Measurements from ENCODE around the gene STUM.

STUM gene

DNA sequence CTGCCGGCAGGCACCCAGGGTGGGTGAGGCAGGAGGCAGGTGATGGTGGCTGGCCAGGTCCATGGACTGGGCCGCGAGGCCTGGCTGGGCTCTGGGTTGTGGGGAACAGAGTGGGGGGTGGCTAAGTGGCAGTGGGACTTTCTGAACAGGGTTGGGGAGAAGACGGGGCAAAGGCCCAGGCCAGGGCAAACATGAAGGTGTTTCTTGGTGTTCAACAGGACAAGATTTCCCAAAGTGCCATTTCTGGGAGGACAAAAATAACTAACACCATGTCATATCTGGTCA lies 26.8 kb downstream of the STUM start:
- no peak for DNase-seq
- in situ Hi-C loops (cut with HindIII; ENCODE audit: low pct_ligation_motif_present, low pct_unique_long_range_greater_than_20kb, low sequenced_read_pairs) = no loop called here

DNA sequence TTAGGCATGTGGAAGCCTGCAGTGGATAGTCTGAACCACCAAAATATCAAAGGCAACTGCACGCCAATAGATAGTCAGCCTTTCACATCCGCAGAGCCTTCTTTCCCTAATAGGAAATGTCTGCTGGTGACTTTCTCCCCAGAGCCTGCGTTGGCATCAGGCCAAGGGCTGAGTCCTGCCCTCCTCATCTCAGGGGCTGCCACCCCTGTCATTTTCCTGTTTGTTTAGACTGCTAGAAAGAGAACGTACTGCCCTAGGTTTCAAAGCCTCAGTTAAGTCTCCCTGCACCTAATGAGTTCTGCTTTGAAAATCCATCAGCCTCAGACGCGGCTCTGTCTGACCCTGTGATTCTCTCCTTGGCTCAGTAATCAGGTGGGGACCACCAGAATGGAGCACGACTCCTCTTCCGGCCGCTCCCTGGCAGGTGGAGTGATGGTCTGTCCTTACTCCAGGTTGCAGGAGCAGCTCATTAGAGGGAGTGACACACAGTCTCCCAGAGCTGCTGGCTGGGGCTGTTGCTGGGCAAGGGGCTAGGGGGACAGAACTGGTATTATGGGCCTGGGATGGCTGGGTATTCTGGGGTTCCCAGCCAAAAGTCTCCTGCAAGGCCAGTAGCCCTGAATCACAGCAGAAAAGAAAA lies 27.3 kb downstream of the STUM start:
- DNase-seq = no peak
- in situ Hi-C loops (cut with HindIII; ENCODE audit: low pct_ligation_motif_present, low pct_unique_long_range_greater_than_20kb, low sequenced_read_pairs) = no loop called here

DNA sequence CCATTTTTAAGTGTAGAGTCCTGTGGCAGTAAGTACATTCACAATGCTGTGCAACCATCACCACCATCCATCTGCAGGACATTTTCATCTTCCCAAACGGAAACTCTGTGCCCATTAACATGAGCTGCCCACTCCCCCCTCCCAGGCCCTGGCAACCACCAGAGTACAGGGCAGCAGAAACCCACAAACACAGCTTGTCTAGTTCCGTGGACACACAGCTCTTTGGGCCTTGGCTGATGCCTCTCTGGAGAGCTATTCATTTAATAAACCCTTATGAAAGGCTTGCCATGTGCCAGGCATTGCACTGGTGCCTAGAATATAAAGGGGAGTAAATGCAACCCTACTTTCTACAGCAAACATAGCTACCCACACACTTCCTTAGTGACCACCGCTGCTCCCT lies 28.0 kb downstream of the STUM start:
- in situ Hi-C loops (cut with HindIII; ENCODE audit: low pct_ligation_motif_present, low pct_unique_long_range_greater_than_20kb, low sequenced_read_pairs) = no loop called here
- DNase-seq = no peak

DNA sequence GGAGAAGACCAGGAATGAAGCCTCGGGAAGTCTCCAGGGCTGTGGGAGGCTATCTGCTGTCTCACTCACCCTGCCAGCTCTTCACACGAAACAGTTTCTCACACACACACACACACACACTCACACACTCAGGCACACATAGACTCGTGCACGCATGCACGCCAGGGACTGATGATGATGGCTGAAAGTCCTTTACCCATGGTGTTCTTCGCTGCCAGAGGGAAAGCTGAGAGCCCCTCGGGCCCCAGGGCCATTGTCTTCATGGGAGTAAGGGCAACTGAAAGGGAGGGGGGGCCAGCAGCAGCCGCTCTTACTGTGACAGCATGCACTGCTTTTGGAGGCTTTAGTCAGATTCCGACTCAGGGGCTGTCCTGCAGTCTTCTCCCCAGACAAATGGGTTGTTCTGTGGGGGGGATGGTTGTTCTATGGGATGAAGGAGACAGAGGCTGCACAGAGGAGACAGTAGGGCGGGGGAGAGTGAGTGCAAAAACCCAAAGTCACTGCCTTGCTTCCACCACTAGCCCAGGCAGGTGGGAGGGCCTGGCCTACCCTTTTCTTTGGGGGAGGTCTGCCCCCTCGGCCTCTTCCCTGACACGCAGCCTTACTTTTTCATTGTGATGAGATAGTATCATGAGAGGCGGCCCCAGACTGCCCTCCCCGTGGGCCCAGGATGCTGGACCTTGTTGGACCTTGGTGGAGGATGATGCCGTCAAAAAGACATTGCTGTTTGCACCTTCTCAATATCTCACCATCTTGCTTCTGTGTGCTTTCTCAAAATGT lies 29.0 kb downstream of the STUM start:
- in situ Hi-C loops (cut with HindIII; ENCODE audit: low pct_ligation_motif_present, low pct_unique_long_range_greater_than_20kb, low sequenced_read_pairs) = no loop called here
- no peak for DNase-seq

DNA sequence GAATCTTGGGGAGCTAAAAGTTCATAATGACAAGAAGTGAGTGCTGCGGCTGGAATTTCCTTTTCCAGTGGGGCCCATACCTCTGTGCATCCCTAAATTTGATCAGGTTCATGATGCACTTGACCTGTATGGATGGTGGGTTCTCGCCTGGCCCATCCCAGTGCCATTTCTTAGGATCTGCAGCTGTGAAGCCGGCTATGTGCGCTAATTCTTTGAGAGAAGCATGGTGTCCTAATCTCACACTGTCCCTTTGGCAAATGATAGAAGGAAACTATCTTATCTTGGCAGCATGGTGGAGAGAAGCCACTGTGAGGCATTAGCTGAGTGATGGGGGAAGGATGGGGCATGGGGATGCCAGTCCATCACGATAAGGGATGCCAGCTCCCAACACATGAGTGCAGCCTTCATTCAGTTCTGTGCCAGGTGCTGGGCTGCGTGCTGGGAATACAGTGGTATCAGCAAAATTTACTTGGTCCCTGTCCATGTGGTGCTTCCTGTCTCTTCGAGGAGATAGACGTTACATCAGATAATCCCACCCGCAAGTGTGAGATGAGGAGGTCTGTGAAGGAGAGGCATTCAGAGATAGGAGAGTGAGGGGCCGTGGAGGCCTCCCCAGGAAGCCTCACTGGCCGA lies 30.5 kb downstream of the STUM start:
- DNase-seq = no peak
- in situ Hi-C loops (cut with HindIII; ENCODE audit: low pct_ligation_motif_present, low pct_unique_long_range_greater_than_20kb, low sequenced_read_pairs) = no loop called here

DNA sequence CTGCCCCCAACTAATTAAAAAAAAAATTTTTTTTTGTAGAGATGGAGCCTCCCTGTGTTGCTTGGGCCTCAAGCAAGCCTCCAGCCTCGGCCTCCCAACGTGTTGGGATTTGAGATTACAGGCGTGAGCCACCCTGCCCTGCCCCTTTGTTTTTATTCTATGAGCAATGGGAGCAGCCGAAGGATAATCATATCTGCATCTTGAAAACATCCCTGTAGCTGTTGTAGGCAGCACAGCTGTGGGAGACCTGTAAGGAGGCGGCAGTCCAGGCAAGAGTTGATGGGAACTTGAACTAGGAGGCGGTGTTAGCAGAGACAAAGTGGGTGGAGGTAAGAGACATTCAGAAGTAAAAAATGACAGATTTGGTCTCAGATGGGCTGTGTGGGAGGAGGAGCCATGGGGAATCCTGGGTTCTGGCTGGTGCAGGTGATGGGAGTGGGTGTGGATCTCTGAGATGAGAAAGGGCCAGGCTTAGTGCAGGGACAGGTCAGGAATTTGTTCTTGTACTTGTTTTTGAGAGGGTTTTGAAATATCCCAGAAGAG lies 31.3 kb downstream of the STUM start:
- DNase-seq = no peak
- in situ Hi-C loops (cut with HindIII; ENCODE audit: low pct_ligation_motif_present, low pct_unique_long_range_greater_than_20kb, low sequenced_read_pairs) = no loop called here

DNA sequence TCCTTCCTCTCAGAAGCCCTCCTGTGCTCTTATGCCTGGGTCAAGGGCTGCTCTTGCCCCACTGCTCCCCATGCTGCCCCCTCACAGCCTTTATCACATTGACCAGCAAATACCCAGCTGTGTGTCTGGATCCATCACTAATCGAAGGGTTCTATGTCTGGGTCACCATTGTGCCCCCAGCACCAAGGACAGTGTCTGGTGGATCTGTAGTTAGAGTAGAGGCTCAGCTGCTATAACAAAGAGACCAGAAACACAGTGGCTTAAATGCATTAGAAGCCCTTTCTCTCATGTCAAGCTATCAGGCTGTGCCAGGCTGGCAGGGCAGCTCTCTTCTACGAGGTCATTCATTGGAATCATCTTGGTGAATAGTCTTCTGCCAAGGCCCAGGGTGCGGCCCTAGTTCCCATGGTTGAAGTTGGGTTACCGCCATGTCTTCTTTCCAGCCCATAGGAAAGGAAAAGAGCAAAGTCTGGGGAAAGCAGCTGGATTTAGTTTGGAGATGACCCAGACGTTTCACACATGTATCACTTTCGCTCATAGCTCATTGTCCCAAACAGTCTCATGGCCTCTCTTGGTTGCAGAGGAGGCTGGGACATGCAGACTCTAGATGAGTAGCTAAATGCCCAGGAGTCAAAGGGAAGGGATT lies 32.2 kb downstream of the STUM start:
- in situ Hi-C loops (cut with HindIII; ENCODE audit: low pct_ligation_motif_present, low pct_unique_long_range_greater_than_20kb, low sequenced_read_pairs) = no loop called here
- DNase-seq = no peak

DNA sequence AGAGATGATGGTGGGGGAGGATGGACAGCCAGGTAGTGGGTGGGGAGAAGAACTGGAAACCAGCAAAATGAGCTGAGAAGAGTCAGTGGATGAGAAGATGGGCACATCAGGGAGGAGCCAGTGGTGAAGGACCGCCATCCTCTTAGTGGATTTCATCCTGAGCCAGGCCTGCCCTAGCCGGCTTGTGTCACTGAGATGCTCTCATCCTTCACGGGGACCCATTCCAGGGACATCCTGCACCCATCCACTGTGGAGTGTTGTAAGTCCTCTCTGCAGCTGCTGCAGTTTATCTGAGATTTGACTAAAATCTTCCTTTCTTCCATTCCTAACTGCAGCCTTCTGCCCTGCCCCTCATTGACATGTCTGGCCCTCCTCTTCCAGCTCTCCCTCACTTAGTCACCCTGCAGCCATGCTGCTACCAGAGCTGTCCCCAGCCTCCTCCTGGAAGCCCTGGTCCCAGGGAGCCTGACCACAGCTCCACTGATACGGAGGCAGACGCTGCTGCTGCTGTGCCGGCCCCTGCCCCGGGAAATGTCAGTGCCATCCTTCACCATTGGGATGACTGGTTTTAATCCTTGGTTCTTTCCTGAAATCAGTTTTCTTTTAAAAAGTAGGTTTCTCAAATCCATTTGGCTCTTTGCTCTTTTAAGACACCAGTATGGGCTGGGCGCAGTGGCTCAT lies 33.2 kb downstream of the STUM start:
- in situ Hi-C loops (cut with HindIII; ENCODE audit: low pct_ligation_motif_present, low pct_unique_long_range_greater_than_20kb, low sequenced_read_pairs) = no loop called here
- no peak for DNase-seq

DNA sequence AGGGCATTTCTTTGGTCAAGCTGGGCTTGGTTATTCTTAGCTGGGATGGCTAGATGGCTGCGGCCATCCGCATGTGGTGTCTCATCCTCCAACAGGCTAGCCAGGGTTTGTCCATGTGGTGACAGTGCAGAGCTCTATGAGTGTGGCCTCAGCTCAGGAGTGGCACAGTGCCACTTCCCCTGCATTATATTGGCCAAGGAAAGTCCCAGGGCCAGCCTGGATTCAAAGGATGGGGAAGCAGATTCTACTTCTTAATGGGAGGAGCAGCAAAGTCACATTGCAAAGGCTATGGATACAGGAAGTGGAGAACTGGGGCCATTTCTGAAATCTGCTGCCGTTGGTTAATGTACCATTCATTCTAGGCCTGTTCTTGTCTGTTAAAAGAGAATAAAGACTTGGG lies 34.4 kb downstream of the STUM start:
- no peak for DNase-seq
- in situ Hi-C loops (cut with HindIII; ENCODE audit: low pct_ligation_motif_present, low pct_unique_long_range_greater_than_20kb, low sequenced_read_pairs) = no loop called here

DNA sequence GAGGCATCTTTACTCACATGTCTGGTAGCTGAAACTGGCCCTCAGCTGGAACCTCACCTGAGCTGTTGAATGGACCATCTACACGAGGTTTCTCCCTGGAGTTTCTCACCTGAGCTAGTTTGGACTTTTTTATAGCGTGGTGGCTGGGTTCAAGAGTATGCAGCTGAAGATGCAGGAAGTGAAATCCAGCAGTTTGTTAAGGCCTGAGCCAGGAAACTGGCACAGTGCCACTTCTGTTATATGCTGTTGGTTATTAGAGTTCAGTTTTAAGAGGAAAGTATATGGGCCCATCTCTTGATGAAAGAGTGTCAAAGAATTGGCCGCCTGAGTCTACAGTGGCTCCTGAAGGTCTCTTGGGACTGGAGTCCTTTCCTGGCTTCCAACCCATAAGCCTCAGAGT lies 35.6 kb downstream of the STUM start:
- DNase-seq = no peak
- in situ Hi-C loops (cut with HindIII; ENCODE audit: low pct_ligation_motif_present, low pct_unique_long_range_greater_than_20kb, low sequenced_read_pairs) = no loop called here

DNA sequence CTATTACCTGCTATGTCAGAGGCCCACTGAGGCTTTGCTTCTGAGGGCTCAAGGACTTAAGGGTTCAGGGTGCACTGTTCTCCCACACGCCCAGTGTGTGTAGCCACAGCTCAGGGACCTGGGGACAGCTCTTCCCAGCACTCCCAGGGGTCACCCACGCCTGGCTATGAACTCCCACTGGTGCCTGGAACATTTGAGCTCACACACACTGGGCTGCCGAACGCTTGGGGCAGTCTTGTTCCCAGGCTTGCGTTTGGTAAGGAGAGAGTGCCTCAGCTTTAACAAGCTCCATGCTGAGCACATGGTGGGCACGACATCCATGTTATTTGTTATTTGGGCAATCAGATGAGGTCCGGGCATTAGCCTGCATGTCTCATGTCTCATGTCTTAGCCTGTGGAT lies 37.6 kb downstream of the STUM start:
- no peak for DNase-seq
- in situ Hi-C loops (cut with HindIII; ENCODE audit: low pct_ligation_motif_present, low pct_unique_long_range_greater_than_20kb, low sequenced_read_pairs) = no loop called here

DNA sequence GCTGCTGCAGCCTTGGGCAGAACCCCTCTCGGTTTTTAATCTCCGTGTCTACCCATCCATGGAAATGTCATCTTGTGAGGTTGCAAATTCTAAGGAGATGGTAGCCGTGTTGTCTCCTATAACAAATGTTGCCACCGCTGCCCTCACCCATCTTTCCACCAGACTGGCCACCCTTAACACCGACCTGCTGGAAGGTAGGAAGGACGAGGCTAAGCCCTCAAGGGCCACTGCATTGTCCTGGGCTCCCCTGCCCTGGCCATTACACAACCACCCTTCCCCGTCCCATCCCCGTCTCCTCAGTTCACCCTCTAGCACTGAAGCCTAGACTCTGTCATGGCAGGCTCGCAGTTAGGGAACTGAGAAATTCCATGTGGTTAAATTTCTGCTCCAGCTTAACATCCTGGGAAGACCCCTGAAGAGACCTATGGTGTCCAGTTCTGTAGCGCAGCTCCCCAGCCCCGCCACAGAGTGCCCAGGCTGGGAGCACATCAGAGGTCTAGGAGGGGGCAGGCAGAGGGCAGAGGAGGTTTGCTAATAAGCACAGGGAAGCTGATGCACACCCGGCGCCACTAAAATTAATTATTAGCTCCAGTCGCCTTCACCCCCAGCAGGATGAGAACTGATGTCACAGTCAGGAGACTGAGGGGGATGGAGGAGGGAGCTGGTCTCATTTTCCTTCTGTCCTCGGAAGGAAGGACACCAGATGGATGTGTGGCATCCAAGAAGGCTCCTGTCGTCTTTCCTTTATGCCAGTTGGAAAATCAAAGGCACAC lies 38.3 kb downstream of the STUM start:
- in situ Hi-C loops (cut with HindIII; ENCODE audit: low pct_ligation_motif_present, low pct_unique_long_range_greater_than_20kb, low sequenced_read_pairs) = no loop called here
- peak; percentile 53 for DNase-seq

DNA sequence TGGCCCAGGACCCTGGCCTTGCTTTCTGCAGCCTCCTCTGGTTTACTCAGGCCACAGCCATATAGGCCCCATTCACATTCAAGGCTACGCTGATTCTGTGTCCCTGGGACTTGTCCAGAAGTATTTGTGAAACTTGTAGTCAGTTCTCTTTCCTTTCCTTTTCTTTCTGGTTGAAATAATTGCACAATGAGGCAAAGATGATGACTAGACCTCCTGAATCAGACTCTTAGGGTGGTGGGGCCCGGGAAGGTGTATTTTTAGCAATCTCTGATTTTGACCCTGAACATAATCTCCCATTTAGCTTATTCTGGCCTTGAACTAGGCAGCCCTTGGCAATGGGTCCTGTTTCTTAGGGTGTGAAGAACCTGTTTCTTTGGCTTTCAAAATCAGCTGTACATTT lies 39.9 kb downstream of the STUM start:
- in situ Hi-C loops (cut with HindIII; ENCODE audit: low pct_ligation_motif_present, low pct_unique_long_range_greater_than_20kb, low sequenced_read_pairs) = no loop called here
- DNase-seq = no peak

DNA sequence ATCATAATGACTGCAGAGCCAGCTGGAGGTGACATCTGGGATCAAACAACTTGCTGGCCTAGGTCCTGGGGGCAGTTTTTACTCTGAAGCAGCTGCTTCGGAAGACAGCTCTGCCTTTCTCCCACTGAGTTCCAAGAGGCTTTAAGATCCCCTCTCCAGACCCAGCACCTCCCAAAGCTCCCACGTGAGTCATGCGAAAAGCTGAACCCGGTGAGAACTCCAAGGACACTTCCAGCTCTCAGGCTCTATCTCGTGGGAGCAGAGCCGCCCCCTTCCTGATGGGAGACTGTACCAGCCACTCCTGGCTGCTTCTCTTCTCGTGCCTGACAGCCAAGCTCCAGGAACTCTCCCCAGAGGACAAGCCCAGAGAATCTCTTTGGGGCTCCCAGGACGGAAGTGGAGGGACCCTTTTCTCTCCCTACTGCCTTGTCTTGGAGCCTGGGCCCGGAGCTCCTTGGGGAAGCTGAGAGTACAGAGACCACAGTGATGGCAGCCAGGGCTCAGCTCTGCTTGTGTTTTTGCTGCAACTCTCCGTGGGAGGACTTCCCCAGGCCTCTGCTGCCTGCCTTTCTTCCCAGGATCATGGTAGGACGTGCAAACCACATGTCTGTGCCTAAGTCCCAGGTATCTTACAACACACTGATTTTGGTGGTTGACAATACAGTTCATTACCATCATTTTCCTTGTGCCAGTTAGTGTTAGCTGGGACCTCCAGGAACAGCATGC lies 40.6 kb downstream of the STUM start:
- no peak for DNase-seq

DNA sequence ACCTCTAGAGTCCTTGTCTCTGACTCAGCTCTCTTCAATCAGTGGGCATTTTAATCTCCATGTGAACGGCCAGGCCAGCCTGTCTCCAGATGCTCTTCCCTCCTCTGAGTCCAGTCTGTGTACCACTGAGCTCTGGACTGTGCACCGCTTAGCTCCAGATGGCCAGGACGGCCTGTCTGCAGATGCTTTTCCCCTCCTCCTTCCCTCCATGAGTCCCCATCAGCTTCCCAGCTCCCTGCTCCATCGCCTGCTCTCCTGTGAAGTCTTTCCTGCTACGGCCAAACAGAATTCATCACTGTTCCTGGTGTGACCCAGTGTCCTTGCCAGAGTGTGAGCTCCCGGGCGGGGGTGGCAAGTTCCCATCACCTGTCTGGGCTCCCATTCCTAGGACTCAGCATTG lies 42.0 kb downstream of the STUM start:
- no peak for DNase-seq
- in situ Hi-C loops (cut with HindIII; ENCODE audit: low pct_ligation_motif_present, low pct_unique_long_range_greater_than_20kb, low sequenced_read_pairs) = no loop called here

More for the DNA sequence above, 40.6 kb downstream of the STUM start:
- in situ Hi-C loops (cut with HindIII; ENCODE audit: low pct_ligation_motif_present, low pct_unique_long_range_greater_than_20kb, low sequenced_read_pairs) = no loop called here

DNA sequence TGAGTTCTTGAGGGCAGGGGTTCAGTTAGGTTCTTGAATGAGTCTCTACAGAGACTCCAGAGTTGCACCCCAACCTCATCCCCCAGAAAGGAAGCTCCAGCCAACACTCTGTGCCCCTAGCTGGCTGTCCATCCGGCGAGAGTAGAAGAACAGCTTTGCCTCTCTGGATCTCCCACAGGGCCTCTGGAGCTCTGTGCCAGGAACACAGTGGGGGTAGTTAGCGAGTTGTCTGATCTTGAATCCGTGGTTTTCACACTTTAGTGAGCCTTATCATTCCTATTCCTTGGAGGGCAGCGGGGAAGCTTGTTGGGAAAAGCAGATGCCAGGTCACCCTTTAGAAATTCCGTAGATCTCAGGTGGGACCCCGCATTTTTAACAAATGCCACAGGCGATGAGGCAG lies 45.0 kb downstream of the STUM start:
- no peak for DNase-seq
- in situ Hi-C loops (cut with HindIII; ENCODE audit: low pct_ligation_motif_present, low pct_unique_long_range_greater_than_20kb, low sequenced_read_pairs) = no loop called here

DNA sequence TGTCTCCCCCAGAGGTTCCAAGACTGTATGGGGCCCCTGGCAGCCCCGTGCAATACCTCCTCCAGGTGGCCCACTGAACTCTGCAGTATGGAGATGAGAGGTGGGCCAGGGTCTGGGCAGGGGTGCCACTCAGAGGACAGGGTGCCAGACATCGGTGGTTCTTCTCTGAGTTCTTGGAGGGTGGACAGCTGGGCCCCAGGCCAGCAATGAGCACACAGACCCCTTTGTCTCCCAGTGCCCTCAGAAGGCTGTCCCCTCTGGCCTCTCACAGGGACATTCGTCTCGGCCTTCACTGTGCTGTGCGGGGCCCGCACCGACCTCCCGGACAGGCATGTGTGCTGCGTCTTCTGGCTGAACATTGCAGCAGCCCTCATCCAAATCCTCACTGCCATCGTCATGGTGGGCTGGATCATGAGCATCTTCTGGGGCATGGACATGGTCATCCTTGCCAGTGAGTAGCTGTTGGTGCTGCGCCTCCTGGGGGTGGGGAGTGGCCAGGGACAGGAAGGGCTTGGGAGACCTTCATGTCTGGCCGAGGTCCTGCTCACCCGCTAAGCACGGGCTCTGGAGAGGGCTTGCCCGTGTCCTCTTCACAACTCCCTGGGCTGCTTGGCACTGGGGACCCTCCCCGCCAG lies 48.1 kb downstream of the STUM start:
- no peak for DNase-seq
- in situ Hi-C loops (cut with HindIII; ENCODE audit: low pct_ligation_motif_present, low pct_unique_long_range_greater_than_20kb, low sequenced_read_pairs) = no loop called here
